Ramos (cell line): ENCODE results near the gene HTR2B.
"Not testable (repeated sequence)": the region's sequence is repeated elsewhere in the genome, so short reads cannot be mapped to it uniquely, and the experiment has no call there.

Experiments
- in situ Hi-C: fragments of 300-500 bp; cut with MboI; formaldehyde crosslinking; loops from one replicate; pipeline ENCODE4 v1.14.3; 2022; ENCODE audit warnings: low sequenced_read_pairs; ENCODE audit not compliant: unreplicated experiment

Gene HTR2B

DNA sequence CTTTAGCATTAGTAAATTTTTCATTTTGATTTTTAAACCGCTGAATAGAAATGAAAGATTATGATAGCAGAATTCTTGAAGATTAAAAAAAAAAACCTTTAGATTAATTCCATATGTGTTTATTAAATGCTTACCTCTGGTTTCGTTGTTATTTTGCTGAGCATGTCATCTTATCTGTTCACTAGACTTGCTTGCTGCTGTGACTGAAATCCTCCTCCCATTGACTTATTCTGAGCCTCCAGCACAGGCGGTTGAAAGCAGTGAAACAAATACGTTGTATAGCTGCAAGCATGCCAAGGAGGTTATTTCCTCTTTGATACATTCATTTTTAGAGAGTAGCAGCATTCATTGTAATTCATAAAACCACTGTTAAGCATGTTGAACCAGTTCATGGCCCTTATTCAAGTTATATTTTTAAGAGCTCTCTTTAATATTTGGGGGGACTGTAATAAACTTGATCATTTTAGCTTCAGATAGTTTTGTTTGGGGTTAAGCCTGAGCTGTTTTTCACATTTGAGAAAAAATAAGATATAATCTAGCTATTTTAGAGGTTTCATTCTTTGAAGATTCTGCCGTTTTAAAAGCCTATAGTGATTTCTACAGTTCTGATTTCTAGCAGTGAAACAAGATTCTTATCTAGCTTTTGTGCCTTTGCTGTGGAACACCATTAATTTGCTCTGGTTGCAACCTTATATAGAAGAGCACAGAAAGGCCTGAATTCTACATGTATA is at the start of gene HTR2B:
Gene HTR2B, minus strand, starts transcription at position 205 of the 731 bp plus-strand sequence. CDS start 1,278 bp downstream, outside the sequence.
- in situ Hi-C loops: loop anchor here (25.0 kb wide), 1 partner anchor 287 kb away; no protein-coding TSS in a partner anchor

DNA sequence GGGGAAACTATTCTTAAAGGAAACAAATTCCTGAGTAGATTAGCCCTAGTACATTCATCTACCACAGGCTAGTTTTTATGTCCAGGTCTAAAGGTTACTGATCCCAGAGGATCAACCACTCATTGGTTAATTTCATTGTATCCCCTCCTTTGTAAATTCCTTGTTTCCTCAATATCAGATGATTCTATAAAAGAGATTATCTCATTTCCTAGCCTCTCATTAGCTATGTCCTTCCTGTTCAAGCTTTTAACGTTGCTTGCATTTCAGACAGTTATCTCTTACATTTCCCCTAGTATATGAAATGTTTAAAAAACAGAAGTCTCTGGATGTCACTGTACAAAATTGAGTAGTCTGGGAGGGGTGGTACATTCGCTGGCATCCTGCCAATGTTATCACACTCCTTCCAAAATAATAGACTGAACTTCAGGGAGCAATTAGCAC is 49.4 kb upstream of the HTR2B start:
- in situ Hi-C loops: no loop called here

- in situ Hi-C loops: no loop called here
Measured at GRCh38 chr2:231172025-231172424, 47.2 kb upstream of the HTR2B start.

GRCh38 chr2:231170055-231170454 is 45.2 kb upstream of the HTR2B start:
- in situ Hi-C loops: no loop called here

- in situ Hi-C loops: no loop called here
Measured at GRCh38 chr2:231169488-231169887, 44.6 kb upstream of the HTR2B start.

DNA sequence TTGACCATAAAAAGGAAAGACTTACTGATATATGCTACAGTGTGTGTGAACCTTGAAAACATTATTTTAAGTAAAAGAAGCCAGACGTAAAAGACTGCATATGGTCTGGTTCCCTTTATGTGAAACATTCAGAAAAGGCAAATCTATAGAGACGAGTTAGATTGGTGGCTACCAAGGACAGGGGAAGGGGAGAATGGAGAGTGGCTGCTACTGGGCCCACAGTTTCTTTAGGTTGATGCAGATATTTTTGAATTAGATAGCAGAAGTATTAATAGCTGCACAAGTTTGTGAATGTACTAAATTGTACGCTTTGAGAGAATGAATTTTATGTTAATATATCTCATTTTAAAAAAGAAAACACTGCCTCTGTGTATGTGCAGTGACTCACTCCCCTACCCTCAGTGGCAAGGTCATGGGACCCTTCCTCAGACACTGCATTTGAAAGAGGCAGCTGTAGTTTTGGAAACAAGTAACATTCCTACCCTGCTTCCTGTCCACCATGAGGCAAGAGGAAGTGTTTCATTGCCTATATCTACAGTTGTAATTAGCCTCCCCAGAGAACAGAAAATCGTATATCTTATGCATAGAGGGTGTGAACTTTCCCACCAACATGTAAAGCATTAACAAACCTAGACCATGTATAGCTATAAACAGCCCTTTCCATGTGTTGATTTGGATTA is 43.8 kb upstream of the HTR2B start:
- in situ Hi-C loops: no loop called here

GRCh38 chr2:231167745-231168459 is 43.1 kb upstream of the HTR2B start:
- in situ Hi-C loops: no loop called here

GRCh38 chr2:231163414-231164095 is 38.7 kb upstream of the HTR2B start:
- in situ Hi-C loops: no loop called here

GRCh38 chr2:231163011-231163410 is 38.2 kb upstream of the HTR2B start:
- in situ Hi-C loops: no loop called here

DNA sequence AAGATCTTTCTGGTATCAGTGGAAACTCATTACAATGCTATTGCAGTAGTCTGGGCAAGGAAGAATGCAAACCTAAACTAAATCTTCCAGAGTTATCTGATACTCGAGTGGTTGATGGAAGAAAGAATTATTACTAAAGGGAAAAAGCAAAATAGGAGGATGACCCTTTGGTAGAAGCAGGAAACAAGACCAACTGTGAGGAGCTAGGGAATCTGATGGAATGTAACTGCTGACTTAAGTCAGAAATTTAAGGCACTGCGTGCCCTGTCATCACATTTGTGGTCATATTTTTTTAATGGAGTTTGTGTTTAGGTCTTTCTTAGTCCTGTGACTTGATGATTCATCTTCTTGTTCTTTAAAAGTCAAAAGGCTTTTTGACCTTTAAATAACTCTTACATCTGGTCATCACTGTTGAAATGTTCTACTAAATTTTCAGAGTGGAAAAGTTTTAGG is 37.1 kb upstream of the HTR2B start:
- in situ Hi-C loops: no loop called here

DNA sequence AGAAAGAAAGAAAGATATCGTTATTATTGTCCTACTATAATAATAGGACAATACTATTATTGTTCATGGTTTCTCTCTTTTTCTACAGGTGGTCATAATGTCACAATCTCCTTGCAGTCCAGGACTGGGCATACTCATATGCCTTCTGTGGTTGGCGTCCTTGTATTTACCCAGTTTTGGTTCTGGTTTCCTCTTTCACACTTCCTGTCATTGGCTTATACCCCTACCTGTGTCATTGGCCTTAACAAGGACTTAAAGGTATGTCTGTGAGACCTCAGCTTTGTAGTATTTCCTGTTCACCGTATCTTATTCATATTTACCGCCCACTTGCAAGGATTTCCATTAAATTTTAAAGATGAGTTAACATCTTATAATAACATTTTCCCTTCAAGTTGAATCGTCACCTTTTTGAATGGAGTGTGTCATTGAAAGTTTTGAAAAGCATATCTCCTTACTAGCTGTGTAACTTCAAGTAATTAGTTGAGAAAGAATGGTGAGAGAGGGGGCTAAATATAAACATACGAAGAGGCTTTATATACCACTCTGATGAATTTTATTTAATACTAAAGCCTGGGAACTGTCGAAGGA is 36.5 kb upstream of the HTR2B start:
- in situ Hi-C loops: no loop called here

DNA sequence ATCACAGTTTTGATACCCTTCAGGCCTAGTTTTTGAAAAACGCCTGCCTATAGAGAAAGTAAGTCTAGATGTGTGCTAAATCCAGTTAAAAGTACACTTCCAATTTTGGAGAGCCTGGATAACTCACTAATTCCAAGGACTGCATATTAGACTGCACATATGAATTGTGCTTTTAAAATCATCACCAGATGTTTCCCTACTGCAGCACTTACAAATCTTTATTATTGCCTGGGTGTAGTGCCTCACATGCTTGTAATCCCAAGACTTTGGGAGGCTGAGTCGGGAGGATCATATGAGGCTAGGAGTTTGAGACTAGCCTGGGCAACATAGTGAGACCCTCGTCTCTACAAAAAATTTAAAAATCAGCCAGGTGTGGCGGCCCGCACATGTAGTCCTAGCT is 35.9 kb upstream of the HTR2B start:
- in situ Hi-C loops: no loop called here

DNA sequence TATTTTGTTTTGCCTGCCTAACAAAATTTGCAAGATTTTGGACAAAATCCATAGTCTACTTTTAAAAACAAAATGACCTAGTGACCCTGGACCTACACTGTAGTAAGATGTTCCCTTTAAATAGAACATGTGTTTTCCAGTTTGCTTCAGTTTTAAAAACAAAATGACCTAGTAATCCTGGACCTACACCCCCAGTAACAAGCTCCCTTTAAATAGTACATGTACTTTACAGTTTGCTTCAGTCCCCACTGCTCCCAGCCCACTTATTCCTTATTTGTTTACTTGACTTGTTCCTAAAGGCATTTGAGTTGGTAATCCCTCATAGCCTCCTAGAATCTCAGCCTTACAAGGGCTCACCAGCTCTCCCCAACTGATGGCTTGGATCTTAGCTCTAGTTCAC is 34.5 kb upstream of the HTR2B start:
- in situ Hi-C loops: no loop called here

- in situ Hi-C loops: no loop called here
Measured at GRCh38 chr2:231152800-231153557, 28.1 kb upstream of the HTR2B start.

GRCh38 chr2:231146665-231147064 is 21.8 kb upstream of the HTR2B start:
- in situ Hi-C loops: no loop called here

GRCh38 chr2:231144896-231145295 is 20.1 kb upstream of the HTR2B start:
- in situ Hi-C loops: no loop called here

DNA sequence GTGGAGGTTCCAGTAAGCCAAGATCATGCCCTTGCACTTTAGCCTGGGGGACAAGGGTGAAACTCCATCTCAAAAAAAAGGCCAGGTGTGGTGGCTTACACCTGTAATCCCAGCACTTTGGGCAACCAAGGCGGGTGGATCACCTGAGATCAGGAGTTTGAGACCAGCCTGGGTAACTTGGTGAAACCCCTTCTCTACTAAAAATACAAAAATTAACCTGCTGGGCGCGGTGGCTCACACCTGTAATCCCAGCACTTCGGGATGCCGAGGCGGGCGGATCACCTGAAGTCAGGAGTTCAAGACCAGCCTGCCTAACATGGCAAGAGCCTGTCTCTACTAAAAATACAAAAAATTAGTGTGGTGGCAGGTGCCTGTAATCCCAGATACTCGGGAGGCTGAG is 16.0 kb upstream of the HTR2B start:
- in situ Hi-C loops: not testable (repeated sequence)

DNA sequence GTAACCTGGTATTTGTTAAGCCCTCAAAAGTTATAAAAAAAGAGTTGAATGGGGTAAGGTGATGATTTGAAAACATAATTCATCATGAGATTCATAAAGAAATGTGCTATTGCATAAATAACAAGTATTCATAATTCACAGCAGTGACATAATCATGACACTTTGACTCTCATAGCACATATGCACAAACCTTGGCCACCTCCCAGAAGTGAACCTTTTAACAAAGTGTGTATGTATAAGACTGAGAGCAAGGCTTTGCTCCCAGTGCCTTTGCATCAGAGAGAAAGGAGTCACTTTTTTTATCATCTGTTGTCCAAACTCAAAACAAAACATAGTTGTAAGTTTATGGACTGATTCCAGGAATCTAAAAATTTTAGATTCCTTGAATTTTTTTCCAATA is 15.0 kb upstream of the HTR2B start:
- in situ Hi-C loops: no loop called here

DNA sequence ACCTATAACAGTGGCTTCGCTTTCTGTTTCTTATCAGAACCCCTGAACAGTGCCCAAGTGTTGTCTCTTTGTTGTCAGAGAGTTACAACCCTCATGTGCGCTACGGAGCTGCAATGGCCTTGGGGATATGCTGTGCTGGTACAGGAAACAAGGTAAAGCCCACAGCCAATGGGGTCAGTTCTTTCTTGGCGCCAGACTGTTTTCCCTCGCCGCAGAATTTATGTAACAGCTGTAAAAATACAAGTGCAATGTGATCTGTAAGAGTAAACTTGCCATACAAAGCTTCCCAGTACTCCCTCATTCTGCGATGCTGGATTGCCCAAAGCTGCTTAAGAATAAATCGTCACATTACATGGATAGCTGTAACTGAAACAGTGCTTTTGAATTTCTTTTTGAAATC is 13.9 kb upstream of the HTR2B start:
- in situ Hi-C loops: no loop called here
